Activated gamma-delta T cell treated with anti-CD3 and anti-CD28 coated beads, Interleukin-2, amount 50 U/mL, for 16 hours (primary cell): ENCODE results near the gene KLC1.

Source experiments
- DNase-seq: peaks from one replicate; pipeline ENCODE4 v3.0.0-alpha.2; 2020; ENCODE audit warnings: low read depth

KLC1 gene

DNA sequence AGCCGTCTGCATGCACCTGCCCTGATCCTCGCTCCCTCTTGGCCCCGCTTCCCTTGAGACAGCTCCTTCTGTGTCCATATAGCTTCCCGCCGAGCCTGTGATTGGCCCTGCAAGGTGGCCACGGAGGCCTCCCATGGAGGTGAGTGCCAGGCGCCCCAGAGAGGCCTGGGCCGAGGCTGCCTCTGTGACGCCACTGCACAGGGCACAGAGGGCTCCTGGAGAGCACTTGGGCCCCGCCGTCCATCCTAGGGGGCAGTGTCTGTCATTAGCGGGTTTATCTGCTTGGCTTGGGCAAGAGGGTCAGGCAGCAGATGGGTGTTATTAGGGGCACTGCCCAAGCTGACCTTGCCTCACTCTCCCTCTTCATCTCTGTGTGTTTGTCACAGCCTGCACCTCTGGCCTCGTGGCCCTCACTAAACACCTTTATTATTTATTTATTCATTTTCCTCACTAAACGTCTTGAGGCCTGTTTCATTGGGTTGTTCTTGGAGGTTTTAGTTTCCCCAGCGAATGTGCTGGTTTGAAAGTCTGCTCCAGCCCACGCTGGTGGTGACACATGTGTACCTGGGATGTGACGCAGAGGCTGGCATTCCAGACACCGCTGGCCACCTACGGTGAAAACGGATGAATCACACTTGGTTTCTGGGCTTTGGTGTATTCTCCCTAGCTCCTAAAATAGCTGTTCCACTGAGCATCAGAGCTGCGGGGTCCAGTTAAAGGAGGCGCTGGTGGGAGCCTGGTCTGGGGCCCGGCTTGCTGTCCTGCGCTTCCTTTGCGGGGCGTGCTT, 92.5 kb downstream of the KLC1 start:
- DNase-seq: no peak

DNA sequence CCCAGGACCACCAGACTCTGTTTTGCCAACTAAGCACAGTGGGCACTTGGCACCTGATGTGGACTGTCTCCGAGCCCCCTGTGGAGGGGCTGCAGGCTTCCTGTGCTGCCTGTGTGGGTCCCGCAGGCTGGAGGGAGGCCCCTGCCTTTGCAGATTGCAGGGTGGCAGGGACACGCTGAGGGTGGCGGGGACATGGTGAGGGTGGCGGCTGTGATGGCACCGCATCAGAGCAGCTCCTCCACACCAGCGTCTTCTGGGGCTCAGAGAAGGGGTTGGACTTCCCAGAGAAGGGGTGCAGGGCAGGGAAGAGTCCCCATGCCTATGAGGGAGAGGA, 94.7 kb downstream of the KLC1 start:
- DNase-seq: no peak

DNA sequence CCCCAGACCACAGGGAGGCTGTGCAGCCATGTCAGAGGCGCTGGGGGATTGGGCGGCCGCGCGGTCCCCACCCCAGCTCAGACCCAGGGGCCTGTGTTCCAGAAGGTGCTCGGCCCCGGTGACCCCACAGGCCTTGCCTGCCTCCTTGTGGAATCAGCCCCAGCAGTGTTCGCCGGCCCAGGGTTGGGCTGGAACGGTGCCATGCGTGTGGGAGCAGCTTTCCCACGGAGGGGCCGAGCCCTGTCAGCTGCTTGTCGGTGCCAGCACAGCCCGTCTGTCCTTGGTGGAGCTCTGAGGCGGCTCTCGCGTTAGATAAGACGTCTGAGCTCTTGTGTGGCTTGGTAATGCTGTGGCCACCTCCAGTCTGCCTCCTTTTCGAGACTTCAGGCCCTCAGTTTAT, 95.1 kb downstream of the KLC1 start:
- no peak for DNase-seq

DNA sequence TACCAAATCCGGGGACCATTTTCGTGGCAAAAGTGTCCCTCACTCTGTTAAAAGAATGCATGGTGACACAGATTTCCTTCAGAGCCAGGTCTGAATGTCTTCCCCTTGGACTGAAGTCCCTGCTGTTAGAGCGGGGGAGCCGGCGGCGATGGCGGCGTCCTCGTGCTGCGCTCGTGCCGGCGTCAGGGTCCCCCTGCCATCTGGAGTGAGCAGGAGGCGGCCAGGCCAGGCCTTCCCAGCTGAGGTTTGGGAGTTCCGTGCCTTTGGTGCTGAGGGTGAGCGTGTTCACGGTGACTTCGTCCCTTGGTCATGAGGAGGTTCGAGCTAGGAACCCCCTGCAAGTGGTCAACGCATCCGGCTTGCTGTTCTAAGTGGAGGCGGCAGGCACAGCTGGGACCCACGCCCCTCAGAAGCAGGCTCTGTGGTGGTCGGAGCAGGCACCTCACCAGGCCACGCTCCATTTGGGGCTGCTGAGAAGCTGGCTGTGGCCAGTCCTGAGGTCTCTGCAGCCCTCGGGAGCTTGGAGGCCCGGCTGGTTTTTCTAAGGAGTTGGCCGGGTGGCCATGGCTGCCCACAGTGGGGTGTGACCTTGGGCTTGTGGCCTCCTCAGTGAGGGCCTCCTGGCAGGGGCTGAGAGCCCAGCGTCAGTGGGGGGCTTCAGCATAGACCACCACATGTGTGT, 96.1 kb downstream of the KLC1 start:
- no peak for DNase-seq

DNA sequence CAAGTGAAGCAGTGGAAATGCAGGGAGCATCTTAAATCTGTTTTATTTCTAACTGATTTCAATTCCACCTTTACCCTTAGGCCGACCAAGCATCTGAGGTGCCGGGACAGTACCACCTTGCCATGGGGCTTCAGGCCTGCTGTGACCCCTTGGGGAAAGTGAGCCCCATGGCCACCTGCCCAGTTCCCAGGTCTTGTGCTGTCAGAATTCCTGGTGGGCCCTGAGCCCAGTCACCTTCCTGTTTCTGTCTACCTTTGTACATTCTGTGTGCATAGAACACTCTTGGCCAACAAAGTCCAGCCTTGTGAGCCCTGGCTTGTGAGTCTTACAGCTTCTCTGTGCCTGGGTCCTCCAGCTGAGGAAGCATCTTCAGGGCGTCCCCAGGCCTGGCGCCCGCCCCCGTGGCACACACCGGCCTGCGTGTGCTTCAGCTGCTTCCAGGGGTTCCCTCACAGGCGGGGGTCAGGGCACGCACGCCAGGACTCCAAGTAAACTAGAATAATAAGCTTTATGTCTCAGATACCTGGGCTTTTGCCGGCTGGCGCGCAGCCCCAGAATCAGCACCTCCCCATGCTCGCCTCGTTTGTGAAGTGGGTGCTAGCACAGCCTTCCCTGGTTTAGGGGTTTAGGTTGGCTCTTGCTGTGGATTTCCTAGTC, 96.9 kb downstream of the KLC1 start:
- no peak for DNase-seq

DNA sequence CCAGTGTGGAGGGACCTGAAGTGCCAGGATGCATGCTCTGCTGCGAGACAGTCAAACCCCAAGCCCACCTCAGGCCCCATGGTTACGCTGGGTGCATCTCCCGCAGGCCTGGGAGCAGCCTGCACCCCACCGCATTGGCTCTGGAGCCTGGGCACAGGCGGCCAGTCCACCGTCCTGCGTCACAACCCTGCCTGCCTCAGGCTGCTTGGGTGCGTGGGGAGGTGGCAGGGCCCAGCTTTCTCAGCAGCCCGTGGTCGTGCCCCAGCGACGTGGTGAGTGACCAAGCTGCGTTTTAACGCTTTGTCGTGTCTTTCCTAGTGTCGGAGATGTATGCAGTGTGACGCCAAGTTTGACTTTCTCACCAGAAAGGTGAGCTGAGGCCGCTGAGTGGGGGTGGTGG, 97.5 kb downstream of the KLC1 start:
- DNase-seq: no peak

DNA sequence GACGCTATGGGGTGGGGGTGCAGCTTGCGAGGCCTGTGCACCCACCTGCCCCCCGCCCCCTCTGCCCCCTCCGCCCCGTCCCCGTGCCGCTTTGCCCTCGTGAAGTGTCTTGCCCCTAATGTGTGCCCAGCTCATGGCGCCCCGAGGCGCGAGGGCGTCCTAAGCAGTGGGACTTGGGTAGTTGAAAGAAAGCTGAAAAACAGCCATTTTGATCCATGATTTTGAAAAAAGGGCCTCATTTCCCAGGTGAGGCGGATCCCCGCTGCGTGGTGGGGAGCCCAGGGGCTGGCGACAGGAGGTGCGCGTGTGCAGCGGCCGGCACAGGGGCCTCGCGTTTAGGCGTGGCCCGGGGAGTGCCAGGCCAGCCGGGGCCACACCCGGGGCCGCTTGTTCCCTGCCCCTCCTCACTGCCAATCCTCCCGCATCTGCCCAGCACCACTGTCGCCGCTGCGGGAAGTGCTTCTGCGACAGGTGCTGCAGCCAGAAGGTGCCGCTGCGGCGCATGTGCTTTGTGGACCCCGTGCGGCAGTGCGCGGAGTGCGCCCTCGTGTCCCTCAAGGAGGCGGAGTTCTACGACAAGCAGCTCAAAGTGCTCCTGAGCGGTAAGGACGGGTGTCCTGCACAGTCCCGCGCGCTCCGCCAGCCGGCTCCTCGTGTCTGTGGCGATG, 98.4 kb downstream of the KLC1 start:
- no peak for DNase-seq

DNA sequence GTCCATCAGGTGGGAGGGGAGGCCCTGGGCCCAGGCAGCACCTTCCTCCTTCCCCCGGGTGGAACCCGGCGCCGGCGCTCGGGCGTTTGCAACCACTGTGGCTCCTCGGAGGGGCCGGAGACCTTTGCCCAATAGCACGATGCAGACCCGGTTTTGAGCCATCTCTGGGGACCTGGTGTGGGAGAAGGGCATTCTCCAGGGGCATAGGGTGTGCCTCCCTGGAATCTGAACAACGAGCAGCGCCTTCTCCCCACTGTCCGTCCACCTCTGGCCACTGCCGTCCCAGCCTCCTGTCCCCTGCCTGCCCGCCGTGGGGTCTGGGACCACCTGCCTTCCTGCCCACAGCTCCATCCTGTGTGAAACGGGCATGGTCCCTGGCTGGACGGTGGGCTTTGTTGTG, 99.1 kb downstream of the KLC1 start:
- no peak for DNase-seq

DNA sequence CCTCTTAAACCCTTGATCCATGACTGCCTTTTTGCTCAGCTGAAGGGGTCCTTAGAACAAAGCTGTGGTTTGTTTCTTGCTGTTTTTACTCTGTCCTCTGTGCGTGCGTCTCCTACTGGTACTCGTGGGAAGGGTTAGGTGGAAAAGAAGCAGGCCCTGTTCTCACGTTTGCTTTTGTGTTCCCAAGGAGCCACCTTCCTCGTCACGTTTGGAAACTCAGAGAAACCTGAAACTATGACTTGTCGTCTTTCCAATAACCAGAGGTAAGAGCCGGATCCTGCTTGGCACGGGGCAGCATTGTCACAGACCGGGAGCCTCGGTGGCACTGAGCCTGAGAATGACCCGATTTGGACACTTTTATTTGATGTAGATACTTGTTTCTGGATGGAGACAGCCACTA, 99.7 kb downstream of the KLC1 start:
- DNase-seq: no peak

DNA sequence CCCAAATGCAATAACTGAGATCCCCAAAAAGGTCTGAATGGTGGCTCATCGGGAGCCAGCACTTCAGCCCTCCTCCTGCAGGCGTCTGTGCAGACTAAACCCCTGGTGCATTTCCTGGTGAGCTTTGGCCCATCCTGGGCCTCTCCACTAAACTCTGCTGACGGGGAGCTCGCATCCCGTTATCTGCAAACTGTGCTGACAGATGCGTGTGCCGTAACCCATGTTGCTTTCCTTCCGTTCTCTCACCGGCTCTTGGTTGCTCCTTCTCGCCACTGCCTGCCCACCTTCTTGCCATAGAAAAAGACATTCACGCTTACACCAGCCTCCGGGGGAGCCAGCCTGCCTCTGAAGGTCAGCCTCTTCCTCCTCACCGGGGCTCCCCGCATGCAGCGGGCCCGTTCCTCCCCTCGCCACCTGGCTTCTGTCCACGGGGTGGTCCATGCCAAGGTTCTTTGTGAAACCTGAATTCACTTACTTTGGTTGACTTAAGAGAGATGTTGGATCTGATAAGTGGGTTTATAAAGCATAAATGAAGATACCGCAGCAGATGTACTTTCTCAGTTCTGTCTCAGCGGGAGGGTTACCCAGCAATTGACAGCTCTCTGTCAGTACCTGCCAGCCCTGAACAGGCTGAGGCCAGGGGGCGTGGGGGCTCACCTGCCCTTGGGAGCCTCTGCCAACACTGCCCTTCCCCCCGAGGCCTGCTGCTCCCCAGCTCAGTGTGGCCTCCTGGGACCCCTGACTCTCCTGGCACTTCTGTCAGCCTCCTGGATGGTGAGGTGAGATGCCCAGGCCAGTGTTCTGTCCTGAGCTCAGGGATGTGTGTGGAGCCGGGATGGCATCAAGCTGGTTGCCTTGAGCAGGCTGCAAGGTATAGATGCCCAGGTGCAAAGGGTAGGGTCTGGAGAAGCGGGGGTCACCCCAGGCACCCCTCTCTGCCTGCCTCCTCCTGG, 100.8 kb downstream of the KLC1 start:
- DNase-seq: no peak

DNA sequence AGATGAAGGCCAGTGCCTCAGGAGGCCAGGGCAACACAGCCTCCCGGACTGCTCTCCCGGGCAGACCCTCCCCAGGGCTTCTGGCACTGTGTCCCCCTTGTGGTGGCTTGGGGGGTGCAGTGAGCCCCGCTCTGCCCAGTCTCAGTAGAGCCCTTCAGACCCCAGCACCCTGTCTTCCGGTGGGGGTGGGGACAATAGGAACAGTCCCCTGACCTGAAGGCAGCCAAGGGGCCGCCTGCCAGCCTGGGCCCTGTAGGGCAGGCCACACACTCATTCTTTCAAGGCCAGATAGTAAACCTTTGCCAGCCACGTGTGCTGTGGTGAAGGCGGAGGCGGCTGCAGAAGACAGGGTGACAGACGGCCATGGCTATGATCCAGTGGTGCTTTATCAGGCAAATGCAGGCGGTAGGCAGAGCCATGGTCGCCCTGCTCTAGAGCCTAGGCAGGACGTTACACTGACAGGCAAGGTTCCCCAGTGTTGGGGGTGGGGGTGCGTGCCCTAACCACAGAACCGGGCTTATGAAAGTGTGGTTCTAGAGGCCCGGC, 101.6 kb downstream of the KLC1 start:
- no peak for DNase-seq

DNA sequence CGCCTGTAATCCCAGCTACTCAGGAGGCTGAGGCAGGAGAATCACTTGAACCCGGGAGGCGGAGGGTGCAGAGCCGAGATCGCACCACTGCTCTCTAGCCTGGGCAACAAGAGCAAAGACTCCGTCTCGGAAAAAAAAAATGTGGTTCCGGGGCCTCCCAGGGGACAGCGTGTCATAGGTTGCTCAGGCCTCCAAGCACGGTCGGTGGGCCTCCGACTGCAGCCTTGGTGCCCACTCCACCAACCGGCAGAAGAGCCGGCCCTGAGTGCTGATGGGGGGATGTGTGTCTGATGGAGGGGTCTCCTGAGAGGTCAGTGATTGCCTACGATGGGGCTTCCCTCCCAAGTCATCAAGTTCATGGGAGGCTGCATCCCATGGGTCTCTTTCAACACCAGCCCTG, 102.5 kb downstream of the KLC1 start:
- DNase-seq: no peak

DNA sequence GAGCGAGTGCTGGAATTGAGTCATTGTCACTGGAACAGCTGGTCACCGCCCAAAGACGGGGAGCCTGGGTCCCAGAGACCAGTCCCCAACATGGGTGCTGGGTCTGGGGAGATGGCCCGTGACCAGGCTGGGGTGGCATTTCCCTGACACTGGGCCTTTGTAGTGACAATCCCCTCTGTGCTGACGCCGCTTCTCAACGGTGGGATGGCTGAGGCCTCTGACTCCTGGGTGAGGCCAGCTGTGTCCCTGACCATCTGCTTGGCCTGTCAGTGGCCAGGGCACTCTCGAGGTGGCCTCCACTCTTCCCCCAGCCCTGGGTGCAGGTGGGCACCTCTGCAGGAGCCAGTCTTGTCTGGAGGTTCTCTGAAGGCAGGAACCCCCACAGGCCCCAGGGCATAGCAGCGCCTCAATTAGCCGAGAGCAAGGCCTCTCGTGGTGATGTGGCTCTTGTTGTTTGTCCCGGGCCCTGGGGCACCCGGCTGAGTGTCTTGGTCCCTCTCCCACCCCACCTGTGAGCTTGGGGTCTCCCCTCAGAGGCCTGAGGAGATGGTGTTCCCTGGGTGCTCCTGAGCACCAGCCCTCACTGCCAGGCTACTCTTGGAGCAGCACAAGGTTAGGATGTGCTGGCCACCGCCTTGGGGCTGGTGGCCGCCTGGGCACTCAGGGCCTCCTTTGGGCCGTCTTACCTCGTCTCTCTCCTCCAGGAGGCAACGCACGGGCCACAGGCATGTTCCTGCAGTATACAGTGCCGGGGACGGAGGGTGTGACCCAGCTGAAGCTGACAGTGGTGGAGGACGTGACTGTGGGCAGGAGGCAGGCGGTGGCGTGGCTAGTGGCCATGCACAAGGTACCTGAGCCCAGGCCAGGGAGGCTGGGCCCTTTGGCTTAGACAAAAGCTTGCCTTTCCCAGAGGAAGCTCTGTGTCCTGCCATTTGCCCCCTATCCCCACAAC, 103.2 kb downstream of the KLC1 start:
- DNase-seq: no peak

DNA sequence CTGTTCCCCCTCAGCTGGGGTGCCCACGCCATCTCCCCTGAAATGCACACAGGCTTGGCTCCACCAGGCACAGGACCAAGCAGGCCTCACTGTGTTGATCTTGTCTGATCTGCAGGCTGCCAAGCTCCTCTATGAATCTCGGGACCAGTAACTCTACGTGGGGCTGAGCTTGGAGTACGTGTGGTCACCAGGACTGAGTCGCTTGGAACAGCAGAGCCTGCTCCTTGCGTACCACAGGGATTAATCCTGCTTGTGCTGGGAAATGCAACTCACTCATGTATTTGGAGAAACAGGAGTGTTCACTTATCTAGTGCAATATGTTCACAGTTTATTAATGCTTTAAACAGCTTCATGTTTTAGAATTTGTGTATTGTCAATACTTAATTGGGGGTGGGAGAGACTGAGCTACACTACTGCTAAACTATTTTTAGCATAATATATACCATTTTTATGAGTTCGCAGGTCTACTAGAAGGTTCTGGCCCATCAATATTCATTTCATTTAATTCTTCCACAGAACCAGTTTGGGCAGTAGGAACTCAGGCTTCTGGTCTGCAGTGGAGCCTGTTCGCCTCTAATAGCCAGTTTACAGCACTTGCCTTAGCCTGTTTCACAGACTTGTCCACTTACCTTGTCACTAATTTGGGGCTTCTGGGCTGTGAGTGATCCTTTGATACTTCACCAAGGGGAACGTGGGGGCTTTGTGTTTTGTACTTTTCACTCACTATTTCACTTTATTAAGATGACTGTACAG, 104.0 kb downstream of the KLC1 start:
- no peak for DNase-seq

DNA sequence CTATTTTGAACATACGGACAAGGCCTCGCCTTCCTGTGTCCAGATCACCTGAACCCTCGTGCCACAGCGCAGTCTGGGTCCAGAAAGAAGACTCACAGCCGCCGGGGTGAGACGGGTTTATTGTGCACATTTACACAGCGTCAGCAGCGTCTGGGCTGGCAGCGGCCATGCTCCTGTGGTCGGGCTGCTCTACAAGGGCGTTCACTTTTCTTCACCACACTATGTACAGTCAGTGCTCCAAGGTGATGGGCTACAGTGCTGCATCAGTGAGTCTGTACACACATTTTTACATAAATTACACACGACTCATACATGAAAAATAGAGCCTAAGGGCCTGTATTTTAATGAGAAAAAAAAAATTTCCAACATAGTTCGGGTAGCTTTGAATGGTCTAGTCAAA, 104.6 kb downstream of the KLC1 start:
- DNase-seq: no peak

DNA sequence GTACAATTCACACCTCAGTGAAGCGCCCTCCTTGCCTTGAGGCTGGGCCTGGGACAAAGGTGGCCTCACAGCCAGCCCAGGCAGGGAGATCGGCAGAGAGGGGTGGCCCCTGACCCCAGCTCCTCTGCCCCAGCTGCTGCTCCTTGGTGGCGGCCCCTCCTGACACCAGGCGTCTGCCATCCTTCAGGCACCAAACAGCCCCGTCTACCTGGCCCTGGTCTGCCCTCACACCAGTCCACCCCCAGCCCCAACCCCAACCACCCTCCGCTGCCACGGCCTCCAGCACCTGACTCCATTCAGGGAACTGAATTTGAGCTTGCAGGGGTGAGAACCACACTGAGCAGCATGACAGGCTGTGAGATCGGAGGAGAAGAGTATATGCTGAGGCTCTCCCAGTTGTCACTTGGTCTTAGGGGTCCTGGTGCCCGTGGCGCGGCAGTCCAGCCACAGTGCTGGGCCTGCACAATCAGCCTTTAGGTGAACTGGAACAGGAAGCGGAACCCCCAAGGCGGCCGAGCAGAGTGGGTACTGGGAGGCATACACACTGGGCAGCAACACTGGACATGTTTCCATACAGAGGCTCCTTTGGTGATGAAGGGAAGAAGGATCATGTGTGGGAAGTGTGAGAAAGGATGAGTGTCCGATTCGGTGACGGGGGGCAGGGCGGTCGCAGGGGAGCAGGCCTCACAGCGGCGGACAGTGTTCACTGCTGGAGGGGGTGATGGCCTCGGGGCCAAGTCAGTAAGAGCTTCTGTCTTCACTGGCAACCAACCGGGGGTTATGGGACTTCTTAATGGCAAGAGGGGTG, 105.3 kb downstream of the KLC1 start:
- no peak for DNase-seq

DNA sequence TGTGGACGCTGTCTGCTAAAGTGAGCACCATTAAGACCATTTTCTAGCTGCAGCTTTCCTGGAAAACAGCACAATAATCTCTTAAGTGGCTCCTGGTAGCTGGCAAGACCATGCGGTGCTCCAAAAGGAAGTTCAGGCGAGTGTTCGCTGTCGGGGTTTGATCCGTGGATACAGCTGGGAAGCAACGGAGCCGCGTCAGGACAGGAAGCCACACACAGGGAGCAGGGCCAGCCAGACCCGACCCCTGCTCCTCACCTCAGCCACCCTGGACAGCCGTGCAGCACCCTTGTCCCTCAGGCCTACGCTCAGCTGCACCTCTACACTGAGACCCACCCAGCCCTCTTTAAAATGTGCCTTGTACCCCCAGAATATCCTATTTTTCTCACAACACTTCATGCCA, 106.0 kb downstream of the KLC1 start:
- no peak for DNase-seq

DNA sequence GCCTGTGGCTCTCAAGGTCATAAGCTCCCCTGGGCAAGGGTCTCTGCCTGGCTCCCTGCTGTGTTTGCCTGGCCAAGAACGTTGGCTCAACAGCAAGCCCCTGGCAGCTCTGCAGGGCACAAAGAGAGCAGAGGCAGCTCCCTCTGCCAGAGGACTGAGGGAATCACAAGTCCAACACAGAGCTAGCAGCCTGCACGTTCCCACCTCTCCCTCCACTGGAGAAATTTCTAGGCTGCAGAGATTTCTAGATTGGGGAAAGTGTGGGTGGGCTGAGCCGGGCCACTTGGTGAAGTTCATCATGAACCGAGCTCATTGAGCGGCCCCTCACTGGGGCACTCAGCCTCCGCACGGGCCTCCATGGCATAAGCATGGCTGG, 106.4 kb downstream of the KLC1 start:
- DNase-seq: no peak
